Thymus (tissue), 11 donors: ENCODE measurements around the gene TTC8. TPM values are rescaled to one million over a fixed set of nuclear protein-coding genes. Genes with fewer than 3 reads are reported as not detected.

Experiments used
- DNase-seq, 9 donors: peaks; one replicate each; pipeline ENCODE4 v3.0.0-alpha.2; 2013; ENCODE audit warnings: low spot score in 9 of 9, low read depth in 6 of 9, missing footprints in 1 of 9
- H3K27ac ChIP-seq, 2 donors: one replicate each; pipeline ENCODE4 v1.5.1; 2013; ENCODE audit warnings: control low read depth in 1 of 2, low read depth in 1 of 2, low read length in 1 of 2, mild to moderate bottlenecking in 1 of 2, moderate library complexity in 1 of 2
- H3K27me3 ChIP-seq, 2 donors: one replicate each; pipeline ENCODE4 v1.5.1; 2013; ENCODE audit warnings: low read length in 1 of 2; ENCODE audit not compliant: control insufficient read depth in 2 of 2, insufficient read depth in 1 of 2
- H3K36me3 ChIP-seq, 2 donors: one replicate each; pipeline ENCODE4 v1.5.1; 2013; ENCODE audit warnings: low read length in 1 of 2, mild to moderate bottlenecking in 1 of 2, moderate library complexity in 1 of 2; ENCODE audit not compliant: control insufficient read depth in 2 of 2, insufficient read depth in 2 of 2
- H3K4me1 ChIP-seq, 2 donors: one replicate each; pipeline ENCODE4 v1.5.1; 2013; ENCODE audit warnings: low read length in 2 of 2; ENCODE audit not compliant: control insufficient read depth in 2 of 2, insufficient read depth in 2 of 2
- H3K4me3 ChIP-seq, 2 donors: one replicate each; pipeline ENCODE4 v1.5.1; 2013; ENCODE audit warnings: low read length in 2 of 2, control low read depth in 1 of 2, mild to moderate bottlenecking in 1 of 2
- H3K9me3 ChIP-seq, 2 donors: one replicate each; pipeline ENCODE4 v1.5.1; 2013; ENCODE audit warnings: low read length in 1 of 2, mild to moderate bottlenecking in 1 of 2; ENCODE audit not compliant: control insufficient read depth in 2 of 2, insufficient read depth in 1 of 2
- WGBS: extraction: QIAGEN DNeasy Blood & Tissue Kit; methylation state at CpG from one replicate; pipeline ENCODE4 v1.1.7; 2013; 5-methylcytosine and 5-hydroxymethylcytosine counted together
- polyA plus RNA-seq: library from polyadenylated mRNA; stranded (reverse); fragments of 200-250 nt; gene quantifications from one replicate; pipeline ENCODE4 v1.2.3, GENCODE V29; 2013
- total RNA-seq: library from RNA; stranded (reverse); fragments of 120-200 nt; gene quantifications from one replicate; pipeline ENCODE4 v1.2.4, GENCODE V29; 2013
- donor health status: healthy.

TTC8 gene
- total and polyA plus RNA-seq, 2 donors: 5.9 to 12.0 TPM

DNA sequence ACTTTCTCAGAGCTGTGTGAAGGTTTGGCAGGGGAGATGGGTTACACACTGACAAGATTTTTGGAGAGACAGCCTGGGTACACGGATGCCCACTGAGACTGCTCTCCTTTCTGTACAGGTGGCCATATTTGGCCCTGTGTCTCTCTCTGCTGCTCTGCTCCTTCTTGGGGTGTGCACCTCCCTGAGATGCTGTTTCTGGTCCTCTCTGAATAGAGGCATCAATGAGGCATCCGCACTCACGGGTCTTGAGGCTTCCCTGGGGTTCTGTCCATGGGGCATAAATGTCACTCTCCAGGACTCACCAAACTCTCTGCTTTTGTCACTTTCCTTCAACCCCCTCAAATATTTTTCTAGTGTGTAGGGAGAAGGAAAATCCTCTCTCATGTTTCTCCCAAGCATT lies 77.5 kb downstream of the TTC8 start:
- Histone ChIP-seq H3K27ac (no peak overlapping the region), H3K27me3 (no peaks in the 10 kb centered on the region), H3K36me3 (no peaks in the 10 kb centered on the region), H3K4me1 (no peaks in the 10 kb centered on the region), H3K9me3 (no peaks in the 10 kb centered on the region), H3K4me3 (no peak overlapping the region)
- DNase-seq: no peak
- 84% methylated on average over 3 of the region's 3 CpGs for WGBS

DNA sequence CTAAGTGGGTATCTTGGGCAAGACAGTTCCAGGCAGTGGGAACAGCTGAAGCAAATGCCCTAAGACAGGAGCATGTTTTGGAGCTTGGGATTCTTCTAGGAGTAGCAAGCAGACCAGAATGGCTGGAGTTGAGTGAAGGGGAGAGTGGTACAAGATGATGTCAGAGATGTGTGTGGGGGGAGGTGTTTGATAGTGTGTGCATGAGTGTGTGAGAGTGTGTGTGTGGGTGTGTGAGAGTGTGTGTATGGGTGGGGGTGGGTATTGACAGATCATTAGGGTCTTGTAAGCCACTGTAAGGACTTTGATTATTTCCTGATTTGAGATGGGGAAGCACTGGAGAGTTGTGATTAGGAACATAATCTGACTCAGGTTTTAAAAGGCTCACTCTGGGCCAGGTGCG lies 78.4 kb downstream of the TTC8 start:
- WGBS: 98% methylated on average over 1 of the region's 1 CpG

DNA sequence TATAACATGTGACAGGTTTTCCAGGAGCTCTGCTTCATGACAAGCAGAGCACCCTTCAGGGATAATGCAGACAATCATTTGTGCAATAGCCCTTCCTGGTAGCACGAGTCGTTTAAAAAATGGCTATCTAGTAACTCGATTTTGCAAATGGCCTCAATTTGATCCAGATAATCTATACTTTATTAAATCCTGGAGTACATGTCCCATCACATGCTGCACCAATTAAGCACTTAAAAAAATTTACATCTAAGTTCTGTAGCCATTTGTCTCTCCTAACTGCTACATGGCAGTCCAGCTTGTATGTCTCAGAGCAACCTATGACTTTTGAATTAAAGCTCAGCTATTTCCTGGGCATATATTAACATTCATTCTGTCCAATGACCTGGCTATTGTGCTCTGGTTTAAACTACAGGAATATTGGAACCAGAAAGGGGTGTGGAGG lies 79.8 kb downstream of the TTC8 start:
- Histone ChIP-seq H3K4me3 (no peak overlapping the region), H3K27me3 (no peaks in the 10 kb centered on the region), H3K36me3 (no peaks in the 10 kb centered on the region), H3K9me3 (no peaks in the 10 kb centered on the region), H3K27ac (no peak overlapping the region), H3K4me1 (no peaks in the 10 kb centered on the region)
- no peak for DNase-seq
- WGBS: 94% methylated on average over 3 of the region's 3 CpGs

More for the DNA sequence above, 78.4 kb downstream of the TTC8 start:
- Histone ChIP-seq H3K36me3 (no peaks in the 10 kb centered on the region), H3K4me3 (no peak overlapping the region), H3K4me1 (no peaks in the 10 kb centered on the region), H3K9me3 (no peaks in the 10 kb centered on the region), H3K27me3 (no peaks in the 10 kb centered on the region), H3K27ac (no peak overlapping the region)
- DNase-seq: no peak

DNA sequence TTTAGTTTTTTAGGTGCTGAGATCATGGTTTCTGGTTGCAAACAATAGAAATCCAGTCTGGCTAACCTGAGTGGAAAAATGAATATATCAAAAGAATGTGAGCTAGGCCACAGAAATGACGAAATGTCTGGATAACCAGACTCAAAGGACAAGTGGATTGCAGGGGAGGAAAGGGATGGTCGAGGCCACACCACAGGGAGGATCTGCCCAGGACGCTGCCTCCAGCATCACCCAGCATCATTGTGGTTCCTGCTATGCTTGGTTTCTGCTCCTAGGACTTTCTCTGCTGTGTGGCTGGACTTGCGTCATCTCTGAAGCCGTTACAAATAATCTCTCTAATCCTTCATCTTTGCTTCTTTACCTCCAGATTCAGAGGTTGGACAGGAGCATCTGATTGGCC lies 80.4 kb downstream of the TTC8 start:
- WGBS: 88% methylated on average over 5 of the region's 5 CpGs
- no peaks in the 10 kb centered on the region for H3K9me3 ChIP-seq
- H3K36me3 ChIP-seq: no peaks in the 10 kb centered on the region
- no peak for DNase-seq
- no peak overlapping the region for H3K4me3 ChIP-seq
- H3K4me1 ChIP-seq: no peaks in the 10 kb centered on the region
- no peaks in the 10 kb centered on the region for H3K27me3 ChIP-seq
- no peak overlapping the region for H3K27ac ChIP-seq

DNA sequence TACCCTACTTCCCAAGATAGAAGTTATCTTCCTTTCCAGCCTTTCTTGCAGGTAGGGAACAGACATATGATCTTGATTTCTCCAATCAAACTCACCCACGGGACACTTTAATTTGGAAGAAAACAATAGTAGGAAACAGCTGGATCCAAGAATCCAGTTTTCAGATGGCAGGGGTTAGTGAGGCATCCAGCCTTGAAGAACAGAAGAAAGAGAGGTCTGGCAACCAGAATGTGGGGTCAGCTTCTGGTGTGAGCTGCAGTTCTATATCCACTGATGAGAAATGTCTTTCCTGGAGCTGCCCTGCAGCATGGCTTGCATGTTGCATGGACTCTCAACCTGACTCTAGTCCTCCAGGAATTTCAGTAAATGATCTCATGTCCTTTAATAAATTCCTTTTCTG lies 83.8 kb downstream of the TTC8 start:
- H3K9me3 ChIP-seq: no peaks in the 10 kb centered on the region
- H3K36me3 ChIP-seq: no peaks in the 10 kb centered on the region
- H3K4me3 ChIP-seq: no peak overlapping the region
- WGBS: 76% methylated on average over 1 of the region's 1 CpG
- no peaks in the 10 kb centered on the region for H3K27me3 ChIP-seq
- DNase-seq: no peak
- no peaks in the 10 kb centered on the region for H3K4me1 ChIP-seq
- H3K27ac ChIP-seq: no peak overlapping the region

DNA sequence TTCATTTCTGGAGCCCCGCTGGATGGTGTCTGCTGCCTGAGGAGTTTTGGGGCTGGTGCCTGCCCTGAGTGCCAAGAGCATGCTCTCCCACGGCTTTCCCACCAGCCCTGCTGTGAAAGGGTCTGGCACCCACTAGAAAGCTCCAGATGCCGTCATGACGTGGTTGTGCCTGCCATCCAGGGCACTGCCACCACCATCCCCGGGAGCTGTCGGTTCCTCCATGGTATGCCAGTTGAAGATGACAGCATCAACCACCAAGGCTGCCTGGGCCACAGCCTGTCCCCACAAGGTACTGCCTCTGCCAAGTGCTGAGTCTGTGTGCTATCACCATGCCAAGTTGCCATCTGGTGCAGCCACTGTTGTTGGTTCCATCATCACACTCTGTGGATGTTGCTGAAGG lies 85.9 kb downstream of the TTC8 start:
- 91% methylated on average over 6 of the region's 6 CpGs for WGBS
- Histone ChIP-seq H3K27ac (no peak overlapping the region), H3K4me1 (no peaks in the 10 kb centered on the region), H3K4me3 (no peak overlapping the region), H3K9me3 (no peaks in the 10 kb centered on the region), H3K36me3 (no peaks in the 10 kb centered on the region), H3K27me3 (no peaks in the 10 kb centered on the region)
- DNase-seq: no peak

DNA sequence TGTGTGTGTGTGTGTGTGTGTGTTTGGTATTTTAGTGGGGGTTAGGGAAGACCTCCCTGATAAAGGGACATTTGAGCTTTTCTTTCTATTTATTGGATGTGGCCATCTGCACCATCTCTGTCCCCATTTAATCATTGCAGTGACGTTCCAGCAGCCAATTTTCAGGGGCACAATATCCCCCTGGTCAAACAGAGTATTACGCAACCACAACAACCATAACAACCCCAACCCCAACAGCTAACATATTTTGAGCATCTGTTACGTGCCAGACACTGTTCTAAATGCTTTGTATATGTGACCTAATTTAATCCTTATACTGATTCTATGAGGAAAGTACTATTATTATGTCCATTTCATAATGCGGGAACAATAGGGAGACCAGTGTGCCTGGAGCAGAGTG lies 87.4 kb downstream of the TTC8 start:
- H3K27ac ChIP-seq: no peak overlapping the region
- DNase-seq: no peak
- WGBS: 93% methylated on average over 4 of the region's 4 CpGs

DNA sequence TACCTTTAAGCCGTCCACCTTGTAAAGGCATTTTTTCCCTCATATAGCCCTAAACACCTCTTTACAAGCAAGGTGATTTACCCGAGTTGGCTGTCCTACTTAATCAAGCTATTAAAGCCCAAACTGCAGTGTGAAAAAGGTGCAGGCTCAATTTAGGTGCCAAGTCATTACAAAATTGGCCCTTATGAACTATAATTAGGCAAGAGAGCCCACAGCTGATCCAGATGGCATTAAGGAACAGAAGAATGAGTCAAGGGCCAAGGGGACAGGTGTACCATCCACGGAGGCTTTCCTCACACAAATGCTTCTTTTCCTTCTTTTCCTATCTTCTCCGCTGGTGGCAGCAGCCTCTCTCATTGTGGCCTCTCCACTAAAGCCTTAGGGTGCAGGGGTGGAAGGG lies 90.5 kb downstream of the TTC8 start:
- Histone ChIP-seq H3K9me3 (no peaks in the 10 kb centered on the region), H3K4me1 (no peaks in the 10 kb centered on the region), H3K27me3 (no peaks in the 10 kb centered on the region), H3K4me3 (no peak overlapping the region), H3K27ac (no peak overlapping the region), H3K36me3 (no peaks in the 10 kb centered on the region)
- no peak for DNase-seq
- 92% methylated on average over 4 of the region's 4 CpGs for WGBS

More for the DNA sequence above, 87.4 kb downstream of the TTC8 start:
- Histone ChIP-seq H3K9me3 (no peaks in the 10 kb centered on the region), H3K4me3 (no peak overlapping the region), H3K4me1 (no peaks in the 10 kb centered on the region), H3K27me3 (no peaks in the 10 kb centered on the region), H3K36me3 (no peaks in the 10 kb centered on the region)

DNA sequence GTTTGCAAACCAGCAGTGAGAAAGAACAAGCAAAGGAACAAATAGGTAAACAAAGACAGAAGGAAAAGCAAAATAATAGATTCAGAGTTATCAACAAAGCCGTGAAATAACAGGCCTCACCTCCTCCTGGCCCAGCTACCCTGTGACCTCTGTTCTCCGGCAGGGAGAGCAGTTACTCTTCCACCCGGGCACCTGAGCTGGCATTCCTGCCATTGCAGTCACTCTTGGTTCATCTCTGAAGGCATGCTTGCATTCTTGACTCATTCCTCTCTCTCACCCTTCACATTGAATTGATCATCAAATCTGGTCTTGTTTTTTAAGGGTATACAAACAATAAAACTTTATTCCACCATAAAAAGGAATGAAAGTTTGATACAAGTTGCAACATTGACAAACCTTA lies 95.1 kb downstream of the TTC8 start:
- Histone ChIP-seq H3K9me3 (no peaks in the 10 kb centered on the region), H3K4me3 (no peak overlapping the region), H3K36me3 (no peaks in the 10 kb centered on the region), H3K27ac (no peak overlapping the region), H3K4me1 (no peaks in the 10 kb centered on the region), H3K27me3 (no peaks in the 10 kb centered on the region)
- no peak for DNase-seq
- WGBS: 90% methylated on average over 3 of the region's 3 CpGs
